ENCODE results near the gene MRPL39.
A peak's percentile ranks its signal among the peaks of the same experiment; 100 is the strongest.

Gene MRPL39

DNA sequence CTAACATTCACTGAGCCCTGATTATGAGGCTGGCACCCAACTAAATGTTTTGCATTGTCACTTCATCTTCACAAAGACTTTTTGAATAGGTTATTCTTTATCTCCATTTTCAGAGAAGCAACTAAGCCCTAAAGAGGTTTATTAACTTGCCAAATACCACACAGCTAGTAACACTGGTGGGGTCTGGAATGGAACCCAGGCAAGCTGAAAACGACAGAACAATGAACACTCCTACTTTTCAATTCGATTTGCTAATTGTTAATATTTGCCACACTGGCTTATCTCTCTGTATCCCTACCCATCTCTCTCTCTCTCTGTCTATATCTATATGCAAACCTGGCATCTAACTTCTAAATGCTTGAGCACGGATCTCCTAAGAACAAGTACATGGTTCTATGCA is 40.6 kb downstream of the MRPL39 start:
- DNase-seq = no peak

DNA sequence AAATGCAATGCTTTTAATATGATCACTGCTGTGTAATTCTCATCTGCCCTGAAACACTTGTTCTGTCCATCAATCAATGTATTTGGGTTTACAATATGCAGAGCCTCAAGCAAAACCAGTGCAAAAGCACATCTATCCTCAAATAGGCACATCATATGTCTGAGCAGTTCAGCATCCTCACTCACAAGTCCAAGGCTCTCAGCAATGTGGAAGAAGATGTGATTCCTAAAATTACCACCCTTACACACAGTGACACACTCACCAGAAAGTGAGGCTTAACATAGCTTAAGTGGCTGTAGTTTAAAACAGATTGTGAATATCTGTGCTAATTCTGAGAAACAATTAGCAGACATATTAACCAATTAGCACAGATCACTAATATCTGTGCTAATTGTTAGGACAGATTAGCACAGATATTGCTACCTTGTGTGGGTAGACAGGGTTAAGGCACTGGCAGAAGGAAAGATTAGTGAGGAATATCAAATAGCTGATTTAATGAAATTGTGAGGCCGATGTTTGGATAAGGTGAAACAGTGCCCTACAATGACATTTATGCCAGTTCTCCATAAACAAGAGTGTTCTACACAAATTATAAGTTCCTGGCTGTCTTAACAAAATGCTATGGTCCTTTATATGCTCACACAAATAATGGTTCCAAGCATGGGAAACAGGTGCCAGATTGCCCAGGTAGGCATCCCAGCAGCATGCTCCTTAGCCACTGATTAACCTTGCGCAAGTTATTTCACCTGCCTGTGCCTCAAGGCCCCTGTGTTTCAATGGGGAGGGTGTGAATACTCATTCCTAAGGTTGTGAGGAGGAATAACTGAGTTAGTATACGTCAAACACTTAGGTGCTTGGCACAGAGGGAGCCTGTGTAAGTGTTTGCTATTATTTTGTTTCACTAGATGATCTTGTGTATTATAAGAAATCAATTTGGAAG is 41.7 kb downstream of the MRPL39 start:
- no peak for DNase-seq

DNA sequence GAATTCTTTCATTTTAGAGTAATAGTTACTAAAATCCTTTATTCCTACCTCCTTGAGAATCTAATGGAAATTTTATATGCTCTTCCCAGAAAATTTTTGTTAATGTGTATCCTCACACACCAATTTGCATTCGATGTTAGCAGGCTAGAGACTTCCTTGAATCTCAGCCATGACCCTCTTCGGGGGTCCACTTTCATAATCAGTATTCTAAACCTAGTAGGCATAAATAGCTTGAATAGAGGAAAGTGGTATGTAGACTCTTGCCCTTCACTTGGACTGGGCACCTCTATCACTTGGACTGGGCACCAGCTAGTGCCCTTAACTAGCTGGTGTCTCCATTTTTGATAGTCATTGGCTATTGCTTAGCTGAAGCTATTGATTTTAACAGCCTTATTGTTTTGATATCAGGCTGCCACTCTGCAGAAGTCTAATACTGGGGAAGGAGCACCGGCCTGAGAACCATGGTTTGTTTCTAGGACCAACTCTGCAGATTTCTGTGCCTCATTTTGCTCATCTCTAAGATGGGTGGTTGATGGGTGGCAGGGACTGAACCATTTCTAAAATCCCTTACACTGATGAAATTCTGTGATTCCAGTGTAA is 42.8 kb downstream of the MRPL39 start:
- no peak for DNase-seq

DNA sequence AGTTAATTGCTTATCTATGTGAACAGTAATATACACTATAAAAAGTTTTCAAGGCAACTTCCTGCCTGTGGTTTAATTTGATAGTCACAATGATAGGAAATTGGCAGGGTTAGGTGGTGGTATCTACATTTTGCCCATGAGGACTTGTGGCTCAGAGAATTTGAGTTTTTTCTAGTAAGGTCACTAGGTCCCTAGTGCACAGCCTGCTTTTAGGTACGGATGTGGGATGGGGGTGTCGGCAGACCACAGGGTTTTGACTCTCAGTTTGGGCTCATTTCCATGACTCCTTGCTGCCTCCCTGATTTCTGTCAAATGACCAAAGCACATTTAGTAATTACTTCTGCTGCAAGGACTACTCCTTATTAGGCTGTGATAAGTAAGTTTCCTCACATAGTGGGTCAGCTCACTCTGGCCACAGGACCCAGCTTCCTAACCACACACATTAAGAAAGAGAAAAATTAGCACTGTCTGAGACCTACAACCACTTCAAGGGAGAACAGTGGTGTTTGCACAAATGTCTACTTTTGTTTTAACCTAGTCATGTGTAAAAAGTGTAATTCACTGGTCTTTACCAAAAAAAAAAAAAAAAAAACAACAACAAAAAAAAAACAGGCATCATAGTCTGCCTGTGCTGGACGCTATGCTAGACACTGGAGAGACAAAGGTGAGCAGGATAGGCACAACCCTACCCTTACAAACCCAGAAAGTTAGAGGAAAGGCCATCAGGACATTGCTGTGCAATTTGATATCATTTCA is 43.7 kb downstream of the MRPL39 start:
- peak; percentile 21 to 23 for DNase-seq

DNA sequence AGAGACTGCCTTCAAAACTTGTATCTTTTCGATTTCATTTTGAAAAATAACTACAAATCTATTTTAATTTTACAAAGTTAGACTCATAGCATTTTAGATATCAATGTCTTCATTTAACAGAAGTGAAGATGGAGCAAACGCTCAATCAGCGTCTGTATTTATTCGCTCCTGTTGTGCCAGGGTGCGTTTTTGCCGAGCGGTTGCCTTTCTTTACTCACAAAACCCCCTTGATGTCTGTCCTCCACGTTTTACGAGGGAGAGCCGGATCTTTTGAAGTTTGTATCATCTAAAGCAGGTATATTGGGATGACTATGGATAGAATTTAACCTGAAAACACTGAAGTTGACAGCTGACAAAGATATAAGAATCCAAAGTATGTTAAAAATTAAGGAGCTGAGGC is 44.6 kb downstream of the MRPL39 start:
- DNase-seq = peak; percentile 26 to 41

DNA sequence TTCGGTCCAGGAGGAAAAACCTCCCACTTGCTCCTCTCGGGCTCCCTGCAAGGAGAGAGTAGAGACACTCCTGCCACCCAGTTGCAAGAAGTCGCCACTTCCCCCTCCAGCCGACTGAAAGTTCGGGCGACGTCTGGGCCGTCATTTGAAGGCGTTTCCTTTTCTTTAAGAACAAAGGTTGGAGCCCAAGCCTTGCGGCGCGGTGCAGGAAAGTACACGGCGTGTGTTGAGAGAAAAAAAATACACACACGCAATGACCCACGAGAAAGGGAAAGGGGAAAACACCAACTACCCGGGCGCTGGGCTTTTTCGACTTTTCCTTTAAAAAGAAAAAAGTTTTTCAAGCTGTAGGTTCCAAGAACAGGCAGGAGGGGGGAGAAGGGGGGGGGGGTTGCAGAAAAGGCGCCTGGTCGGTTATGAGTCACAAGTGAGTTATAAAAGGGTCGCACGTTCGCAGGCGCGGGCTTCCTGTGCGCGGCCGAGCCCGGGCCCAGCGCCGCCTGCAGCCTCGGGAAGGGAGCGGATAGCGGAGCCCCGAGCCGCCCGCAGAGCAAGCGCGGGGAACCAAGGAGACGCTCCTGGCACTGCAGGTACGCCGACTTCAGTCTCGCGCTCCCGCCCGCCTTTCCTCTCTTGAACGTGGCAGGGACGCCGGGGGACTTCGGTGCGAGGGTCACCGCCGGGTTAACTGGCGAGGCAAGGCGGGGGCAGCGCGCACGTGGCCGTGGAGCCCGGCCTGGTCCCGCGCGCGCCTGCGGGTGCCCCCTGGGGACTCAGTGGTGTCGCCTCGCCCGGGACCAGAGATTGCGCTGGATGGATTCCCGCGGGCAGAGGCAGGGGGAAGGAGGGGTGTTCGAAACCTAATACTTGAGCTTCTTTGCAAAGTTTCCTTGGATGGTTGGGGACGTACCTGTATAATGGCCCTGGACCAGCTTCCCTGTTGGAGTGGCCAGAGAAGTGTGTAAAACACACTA is 45.3 kb downstream of the MRPL39 start:
- peak; percentile 81 to 86 for DNase-seq

DNA sequence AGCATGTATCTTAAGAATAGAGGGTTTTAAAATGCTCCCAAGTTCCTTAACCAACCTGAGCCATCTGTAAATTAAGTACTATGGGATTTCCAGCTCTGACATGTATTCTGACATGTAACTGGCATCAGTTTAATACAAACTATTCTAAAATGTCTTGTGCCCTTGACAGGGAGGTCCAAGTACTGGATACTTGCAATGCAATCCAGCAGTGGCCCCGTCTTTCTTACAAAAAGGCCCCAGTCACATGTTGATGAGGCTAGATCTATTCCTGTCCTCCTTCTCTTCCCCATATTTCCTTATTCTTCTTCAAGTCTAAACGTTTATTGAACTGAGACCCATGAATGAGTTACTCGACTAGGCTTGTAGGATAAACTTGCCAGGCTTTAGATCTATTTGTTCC is 46.4 kb downstream of the MRPL39 start:
- DNase-seq = no peak

DNA sequence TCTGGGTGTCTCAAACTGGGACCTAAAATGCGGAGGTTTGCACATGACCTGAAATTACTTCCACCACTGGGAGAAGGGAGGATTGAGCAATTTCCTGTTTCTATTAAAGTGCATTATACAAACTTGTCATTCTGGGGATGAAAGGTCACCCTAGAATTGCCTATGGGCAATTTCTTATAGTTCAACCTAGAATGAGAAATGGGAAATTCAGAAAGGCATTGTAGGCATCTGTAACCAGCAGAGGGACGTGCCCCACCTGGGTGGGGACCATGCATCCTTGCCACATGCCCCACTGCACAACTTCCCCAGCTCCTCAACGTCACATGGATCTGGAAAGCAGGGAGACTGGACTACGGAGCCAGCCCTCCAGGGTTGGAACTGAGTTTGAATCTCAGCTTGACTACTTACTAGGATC is 47.0 kb downstream of the MRPL39 start:
- DNase-seq = peak in 1 of 2 experiments; percentile 12

DNA sequence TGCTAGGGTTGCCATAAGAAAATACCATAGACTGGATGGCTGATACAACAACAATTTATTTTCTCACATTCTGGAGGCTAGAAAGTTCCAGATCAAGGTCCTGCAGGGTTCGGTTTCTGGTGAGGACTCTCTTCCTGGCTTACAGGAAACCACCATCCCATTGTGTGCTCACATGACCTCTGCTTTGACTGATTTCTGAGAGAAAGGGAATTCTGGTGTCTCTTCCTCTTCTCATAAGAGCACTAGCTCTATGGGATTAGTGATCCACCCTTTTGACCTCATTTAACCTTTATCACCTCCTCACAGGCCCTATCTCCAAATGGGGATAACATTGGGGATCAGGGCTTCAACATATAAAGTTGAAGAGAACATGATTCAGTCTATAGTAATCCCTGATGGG is 47.5 kb downstream of the MRPL39 start:
- peak in 1 of 2 experiments; percentile 12 for DNase-seq

DNA sequence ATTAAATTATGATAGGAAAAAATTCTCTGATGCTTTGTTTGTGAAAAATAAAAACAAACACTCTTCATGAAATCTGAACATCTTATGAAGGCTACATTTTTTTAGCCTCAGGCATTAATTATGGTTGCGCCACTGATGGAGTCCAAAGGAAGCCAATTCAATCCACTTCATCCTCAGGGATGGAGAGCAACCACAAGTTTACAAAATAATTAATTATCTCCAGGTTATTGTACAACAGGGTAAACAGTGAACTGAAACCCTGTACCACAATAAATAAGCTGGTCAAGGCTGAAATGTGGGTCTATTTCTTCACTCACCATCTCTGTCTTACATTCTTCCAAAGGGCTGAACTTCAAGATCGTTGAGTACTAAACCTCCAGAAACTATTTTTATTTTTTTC is 49.2 kb downstream of the MRPL39 start:
- no peak for DNase-seq

DNA sequence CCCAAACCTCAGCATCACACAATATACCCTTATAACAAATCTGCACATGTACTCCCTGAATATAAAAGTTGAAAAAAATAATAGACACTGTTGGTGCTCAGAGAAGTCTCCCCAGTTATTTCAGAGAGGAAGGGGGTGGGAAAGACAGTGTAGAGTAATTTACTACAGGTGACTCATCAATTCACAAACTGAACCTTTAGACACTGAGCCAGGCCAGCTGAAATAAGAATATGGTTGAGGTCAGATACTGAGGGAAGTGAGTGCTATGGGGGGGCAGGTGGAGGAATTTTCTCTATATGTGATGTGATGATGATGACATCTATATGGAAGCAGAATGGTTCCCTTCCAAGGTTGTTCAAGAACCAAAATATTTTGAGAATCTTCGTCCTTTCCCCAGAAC is 50.1 kb downstream of the MRPL39 start:
- no peak for DNase-seq

DNA sequence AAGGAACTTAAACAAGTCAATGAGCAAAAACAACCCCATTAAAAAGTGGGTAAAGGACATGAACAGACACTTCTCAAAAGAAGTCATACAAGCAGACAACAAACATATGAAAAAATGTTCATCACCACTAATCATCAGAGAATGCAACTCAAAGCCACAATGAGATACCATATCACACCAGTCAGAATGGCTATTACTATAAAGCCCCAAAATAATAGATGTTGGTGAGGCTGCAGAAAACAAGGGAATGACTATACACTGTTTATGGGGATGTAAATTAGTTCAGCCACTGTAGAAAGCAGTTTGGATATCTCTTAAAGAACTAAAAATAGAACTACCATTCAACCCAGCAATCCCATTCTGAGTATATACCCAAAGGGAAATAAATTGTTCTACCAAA is 51.2 kb downstream of the MRPL39 start:
- DNase-seq = no peak

DNA sequence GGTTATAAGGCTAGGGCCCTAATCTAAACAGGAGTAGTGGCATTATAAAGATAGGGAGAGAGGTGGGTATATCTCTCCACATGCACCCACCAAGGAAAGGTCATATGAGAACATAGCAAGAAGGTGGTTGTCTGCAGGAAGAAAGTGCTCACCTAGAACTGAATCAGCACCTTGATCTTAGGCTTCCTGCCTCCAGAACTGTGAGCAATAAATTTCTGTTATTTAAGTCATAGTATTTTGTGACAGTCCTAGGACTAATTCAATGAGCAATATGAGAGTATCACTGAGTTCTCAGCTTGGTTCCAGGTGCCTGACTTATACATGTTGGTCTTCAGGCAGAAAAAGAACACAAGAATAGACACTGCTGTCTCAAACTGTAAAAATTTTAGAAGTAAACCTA is 51.8 kb downstream of the MRPL39 start:
- no peak for DNase-seq

DNA sequence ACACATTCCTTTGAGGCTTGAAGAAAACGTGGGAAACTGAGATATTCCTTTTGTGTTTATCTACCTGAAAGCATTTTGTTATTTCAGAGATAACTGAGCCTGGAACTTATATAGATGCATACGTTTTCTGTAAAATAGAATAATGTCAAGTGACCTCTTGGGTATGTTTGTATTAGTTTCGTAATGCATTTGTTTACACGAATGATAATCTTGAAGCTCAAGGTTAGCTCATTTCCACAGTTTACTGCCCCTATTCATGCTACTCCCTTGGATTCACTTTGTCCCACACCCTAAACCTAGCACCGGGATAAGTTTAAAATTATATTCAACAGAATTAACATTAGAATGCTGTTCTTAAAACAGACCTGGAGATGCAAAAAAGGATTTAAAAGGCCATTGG is 54.4 kb downstream of the MRPL39 start:
- DNase-seq = no peak

DNA sequence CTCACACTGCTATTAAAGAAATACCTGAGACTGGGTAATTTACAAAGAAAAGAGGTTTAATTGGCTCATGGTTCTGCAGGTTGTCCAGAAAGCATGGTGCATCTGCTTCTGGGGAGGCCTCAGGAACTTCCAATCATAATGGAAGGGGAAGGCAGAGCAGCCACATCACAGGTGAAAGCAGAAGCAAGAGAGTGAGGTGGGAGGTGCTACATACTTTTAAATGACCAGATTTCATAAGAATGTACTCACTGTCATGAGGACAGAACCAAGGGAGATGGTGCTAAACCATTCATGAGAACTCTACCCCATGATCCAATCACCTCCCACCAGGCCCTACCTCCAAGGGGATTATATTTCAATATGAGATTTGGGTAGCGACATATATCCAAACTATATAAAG is 55.7 kb downstream of the MRPL39 start:
- no peak for DNase-seq

DNA sequence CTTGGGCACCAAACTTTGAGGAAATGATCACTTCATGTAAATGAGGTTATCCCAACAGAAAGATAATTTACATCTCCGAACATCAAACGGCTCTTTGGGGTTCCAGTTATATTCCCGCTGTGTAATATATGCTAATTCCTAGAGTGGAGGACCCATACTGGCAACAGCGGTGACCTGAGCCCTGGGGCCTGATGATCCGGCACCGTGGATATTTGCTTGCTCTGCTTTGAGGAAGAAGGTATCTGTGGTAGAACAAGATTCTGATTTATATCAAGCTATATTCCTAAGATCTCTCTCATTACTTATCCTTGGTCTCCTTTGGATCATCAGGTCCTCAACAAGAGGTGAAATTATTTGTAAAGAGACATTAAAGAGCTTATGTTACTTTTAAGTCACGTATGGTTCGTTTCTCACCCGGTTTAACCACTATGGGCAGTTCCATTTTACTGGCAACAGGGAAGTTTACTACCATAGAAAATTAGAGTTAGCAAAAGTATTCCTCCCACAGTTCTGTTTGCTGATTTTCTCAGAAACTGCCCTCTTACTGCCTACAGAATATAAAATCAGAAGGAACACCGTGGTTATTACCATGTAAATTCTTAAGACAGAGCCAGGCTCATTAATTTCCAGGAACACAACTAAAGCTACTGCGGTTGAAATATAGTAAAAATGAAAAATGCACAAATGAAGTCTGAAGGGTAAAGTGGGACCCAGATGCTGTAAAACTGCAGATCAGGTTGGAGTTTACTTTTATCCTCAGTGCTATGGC is 56.7 kb downstream of the MRPL39 start:
- no peak for DNase-seq

DNA sequence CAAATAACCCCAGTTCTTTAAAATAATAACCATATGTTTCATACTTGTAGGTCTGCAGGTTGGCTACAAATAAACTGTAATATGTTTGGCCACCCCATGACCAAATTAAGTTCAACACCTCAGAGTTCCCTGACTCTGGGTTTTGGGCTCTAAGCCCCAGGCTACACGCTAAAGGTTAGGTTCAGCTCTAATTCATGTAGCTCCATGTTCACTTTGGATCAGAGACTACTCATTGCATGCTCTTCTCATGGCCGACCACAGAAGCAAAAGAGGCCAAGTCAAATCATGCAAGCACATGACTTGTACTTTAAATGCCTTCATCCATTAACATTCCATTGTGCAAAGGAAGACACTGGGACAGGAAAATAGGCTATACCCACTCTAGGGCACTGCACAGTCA is 66.2 kb downstream of the MRPL39 start:
- DNase-seq = no peak

DNA sequence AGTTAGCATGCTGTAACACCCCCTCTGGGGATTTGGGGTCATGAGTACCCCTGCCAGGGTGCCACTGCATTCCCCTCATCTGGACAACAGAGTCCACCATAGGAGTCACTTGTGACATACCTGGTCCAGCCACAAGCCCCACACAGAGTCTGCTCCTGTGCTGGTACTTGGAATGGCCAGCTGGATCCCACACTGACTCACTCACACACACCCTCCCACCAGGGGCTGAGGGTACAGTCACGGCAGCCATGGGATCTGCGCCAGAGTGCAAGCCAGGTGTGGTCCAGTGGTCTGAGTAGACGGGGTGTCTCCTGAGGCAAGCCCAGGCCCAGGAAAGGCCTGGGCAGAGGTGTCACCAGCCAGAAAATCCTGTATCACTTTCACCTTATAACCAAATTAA is 67.7 kb downstream of the MRPL39 start:
- no peak for DNase-seq

DNA sequence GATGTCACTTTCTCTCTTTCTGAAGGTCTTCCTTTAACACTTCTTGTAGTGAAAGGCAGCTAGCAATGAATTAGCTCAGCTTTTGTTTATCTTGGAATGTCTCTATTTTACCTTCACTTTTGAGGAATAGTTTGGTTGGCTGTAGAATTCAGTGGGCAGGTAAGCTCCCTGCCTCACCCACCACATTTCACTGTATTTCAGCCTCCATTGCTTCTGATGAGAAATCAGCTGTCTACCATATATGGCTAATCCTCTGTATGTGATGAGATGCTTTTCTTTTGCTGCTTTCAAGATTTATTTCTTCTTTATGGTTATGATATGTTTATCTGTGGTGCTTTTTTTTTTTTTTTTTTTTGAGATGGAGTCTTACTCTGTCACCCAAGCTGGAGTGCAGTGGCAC is 70.1 kb downstream of the MRPL39 start:
- no peak for DNase-seq

DNA sequence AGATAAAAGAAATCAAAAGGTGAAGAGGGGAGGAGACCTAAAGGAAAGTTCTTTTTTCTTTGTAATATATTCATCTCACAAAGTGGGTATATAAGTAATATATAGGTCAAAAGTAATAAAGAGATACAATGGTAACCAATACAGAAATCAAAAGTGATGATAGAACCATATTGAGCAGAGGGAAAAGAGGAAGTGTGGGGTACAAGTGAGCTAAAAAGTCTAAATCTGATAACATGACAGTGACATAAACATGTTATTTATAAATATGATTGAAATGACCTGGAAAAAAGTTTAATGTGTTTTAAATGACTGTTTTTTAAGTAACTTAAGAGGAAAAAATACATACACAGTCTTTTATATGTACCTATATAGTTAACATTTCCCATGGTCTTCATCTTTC is 70.5 kb downstream of the MRPL39 start:
- DNase-seq = no peak

DNA sequence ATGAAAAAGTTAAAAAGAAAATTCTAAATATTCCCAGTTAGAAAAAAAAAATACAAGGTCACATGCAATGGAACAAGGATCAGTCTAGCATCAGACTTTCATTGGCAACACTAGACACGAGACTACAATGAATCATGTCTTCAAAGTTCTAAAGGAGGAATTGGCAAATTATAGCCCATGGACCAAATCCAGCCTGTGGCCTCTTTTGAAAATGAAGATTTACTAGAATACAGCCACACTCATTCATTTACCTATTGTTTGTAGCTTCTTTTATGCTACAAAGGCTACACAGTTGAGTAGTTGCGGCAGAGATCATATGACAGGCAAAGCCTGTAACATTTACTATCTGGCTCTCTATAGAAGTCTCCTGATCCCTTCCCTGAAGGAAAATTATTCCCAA is 71.4 kb downstream of the MRPL39 start:
- DNase-seq = no peak

Data from Kasumi-1 (cell line).